SH-SY5Y (cell line): ENCODE measurements around the gene PDE6D.

Source experiments
- GATA2 ChIP-seq: IDR thresholded peaks from 2 replicates; pipeline ENCODE4 v1.6.1; 2011; ENCODE audit warnings: mild to moderate bottlenecking, low read depth, low read length
- GATA3 ChIP-seq: IDR thresholded peaks from 2 replicates; pipeline ENCODE4 v1.6.1; 2011; ENCODE audit warnings: low read depth, mild to moderate bottlenecking, low read length, moderate library complexity

- no peak for TF ChIP-seq GATA2
- no peak for TF ChIP-seq GATA3
Observed at GRCh38 chr2:231709636-231709980, 71.5 kb downstream of the PDE6D start.
